Right ventricle myocardium inferior (tissue), 1 donor: Measurements from ENCODE around the gene MORF4L1. TPM values are rescaled to one million over a fixed set of nuclear protein-coding genes. Genes with fewer than 3 reads are reported as not detected.

Experiments
- ATAC-seq: fragments of 200-7000 bp; cut with Tn5 transposase; one replicate; pipeline ENCODE4 v1.9.1; 2020; ENCODE audit warnings: mild to moderate bottlenecking, moderate library complexity
- DNase-seq: peaks from one replicate; pipeline ENCODE4 v3.0.0; 2021; ENCODE audit errors: missing footprints
- intact Hi-C: fragments of 100-400 bp; cut with DNase I; formaldehyde crosslinking; loops from one replicate; pipeline ENCODE4 v1.11.0; 2022
- total RNA-seq: library from RNA; stranded (reverse); fragmentation: NEBNext Ultra II Directional; extraction: Animal tissue kit (Norgen Biotek cat#: 25700); gene quantifications from one replicate; pipeline ENCODE4 v1.2.1, GENCODE V29; 2021
- donor health status: DM: no; HTN: yes; CAD: no; lungs with severe emphysema.

MORF4L1 gene
- total RNA-seq, 1 donor from 2014 or later = 333 TPM

DNA sequence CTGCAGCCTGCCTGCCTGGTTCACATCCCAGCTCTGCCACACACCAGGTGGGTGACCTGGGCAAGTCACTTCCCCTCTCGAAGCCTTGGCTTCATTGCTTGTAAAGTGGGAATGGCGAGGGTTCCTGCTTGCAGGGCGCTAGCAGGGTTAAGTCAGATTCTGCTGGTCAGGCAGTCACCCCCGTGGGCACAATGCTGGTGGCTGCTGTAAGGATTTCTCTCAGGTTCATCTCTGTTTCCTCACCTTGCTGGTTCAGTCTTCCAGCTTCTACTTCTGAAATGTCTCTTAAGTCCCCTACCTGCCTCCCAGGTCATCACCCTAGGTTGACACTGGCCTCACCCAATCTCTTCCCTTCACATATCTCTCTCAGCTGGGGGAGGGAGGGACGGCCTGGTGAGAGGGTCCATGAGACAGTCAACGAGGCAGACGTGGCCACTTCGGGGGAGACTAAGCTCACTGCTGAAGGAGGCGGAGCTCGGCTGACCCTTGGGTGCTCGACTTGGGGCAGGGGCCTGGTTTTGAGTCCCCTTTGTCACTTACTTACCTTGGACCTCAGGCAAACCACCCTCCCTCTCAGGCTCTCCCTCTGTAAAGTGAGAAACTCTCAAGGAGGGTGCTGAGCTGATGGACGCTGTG lies 60.6 kb downstream of the MORF4L1 start:
- DNase-seq (no peak), ATAC-seq (no peak)
- intact Hi-C loops = no loop called here

DNA sequence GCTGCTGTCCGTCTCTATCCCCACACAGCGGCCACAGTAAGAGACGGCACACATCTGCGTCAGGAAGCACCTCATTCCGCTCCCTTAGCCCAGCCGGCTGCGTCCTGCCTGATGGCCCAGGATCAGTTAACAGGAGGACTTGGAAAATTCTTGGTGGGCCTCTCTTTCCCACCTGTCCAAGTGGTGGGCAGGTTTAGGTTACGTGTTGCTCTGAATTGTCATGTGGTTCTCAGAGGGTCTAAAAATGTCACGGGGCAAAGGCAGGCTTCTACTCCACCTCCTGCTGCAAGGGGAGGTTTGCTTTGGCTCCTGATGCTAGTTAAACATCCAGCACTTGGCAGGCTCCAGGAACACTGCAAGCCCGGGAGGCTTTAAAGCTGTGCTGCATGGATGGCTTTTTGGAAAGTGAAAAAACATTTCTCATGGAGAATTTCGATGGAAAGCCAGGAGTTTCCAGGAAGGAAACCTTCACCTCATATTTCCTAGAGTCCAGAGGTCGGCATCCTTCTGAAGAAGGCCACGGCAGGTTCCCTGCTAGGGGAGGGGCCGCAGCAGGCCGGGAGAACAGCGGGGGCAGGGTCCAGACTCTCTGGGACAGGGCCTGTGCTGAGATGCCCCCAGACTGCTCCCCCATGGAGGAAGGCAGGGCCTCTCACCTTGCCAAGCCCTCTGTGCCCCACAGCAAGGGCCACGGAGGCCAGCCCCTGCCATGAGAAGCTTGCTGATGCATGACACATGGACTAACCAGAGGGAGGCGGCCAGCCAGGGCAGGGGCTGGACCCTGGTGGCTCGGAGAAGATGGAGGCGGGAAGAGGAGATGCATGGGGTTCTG lies 61.3 kb downstream of the MORF4L1 start:
- DNase-seq (peak; percentile 43), ATAC-seq (peak; percentile 61)
- intact Hi-C loops = no loop called here

DNA sequence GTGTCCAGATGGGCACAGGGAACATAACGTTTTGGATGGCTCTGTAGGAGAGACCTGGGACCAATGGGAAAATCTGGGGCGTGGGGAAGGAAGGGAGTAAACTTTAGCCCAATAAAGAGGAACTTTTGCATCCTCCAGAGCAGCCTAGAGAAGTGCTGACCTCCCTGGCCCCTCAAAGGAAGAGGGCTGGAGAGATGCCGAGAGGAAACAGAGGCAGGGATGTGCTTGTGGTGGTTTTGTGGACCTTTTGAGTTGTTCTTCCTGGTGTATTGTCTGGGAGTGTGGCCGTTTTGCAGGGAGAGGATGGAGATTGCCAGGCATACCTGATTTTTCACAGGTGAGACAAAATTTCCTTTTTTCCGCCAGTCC lies 61.9 kb downstream of the MORF4L1 start:
- ATAC-seq = no peak
- intact Hi-C loops = no loop called here

DNA sequence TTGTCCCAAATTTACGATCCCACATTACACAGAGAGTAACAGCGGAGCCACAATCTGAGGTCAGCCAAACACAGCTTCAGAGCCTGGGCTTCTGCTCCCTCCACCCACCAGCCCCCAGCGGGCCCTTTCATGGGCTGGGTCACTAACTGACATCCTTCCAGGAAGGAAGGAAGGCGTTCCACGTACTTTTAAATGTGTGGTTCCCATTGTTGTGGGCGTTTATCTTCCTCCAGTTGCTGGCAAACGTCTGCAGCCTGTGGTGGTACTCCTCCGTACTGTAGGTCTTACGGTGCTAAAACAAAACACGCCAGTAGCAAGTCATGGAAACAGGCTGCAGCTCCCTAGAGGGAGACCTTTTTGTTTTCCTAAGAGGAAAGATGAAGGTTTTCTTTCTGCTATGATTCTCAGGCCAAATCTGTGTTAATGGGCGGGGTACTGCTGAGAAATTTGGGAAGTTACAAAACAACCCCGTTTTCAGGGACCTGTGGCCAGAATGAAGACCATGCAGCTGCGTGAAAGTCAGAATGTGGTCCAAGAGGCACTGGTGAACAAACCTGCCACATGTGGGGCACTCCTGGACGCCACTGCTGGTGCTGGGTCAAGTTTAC lies 64.5 kb downstream of the MORF4L1 start:
- intact Hi-C loops = loop anchor here (1.0 kb wide), 1 partner anchor 21 kb away; no protein-coding TSS in a partner anchor
- peak; percentile 76 for DNase-seq
- peak; percentile 70 for ATAC-seq

More for the DNA sequence above, 61.9 kb downstream of the MORF4L1 start:
- peak; percentile 26 for DNase-seq

DNA sequence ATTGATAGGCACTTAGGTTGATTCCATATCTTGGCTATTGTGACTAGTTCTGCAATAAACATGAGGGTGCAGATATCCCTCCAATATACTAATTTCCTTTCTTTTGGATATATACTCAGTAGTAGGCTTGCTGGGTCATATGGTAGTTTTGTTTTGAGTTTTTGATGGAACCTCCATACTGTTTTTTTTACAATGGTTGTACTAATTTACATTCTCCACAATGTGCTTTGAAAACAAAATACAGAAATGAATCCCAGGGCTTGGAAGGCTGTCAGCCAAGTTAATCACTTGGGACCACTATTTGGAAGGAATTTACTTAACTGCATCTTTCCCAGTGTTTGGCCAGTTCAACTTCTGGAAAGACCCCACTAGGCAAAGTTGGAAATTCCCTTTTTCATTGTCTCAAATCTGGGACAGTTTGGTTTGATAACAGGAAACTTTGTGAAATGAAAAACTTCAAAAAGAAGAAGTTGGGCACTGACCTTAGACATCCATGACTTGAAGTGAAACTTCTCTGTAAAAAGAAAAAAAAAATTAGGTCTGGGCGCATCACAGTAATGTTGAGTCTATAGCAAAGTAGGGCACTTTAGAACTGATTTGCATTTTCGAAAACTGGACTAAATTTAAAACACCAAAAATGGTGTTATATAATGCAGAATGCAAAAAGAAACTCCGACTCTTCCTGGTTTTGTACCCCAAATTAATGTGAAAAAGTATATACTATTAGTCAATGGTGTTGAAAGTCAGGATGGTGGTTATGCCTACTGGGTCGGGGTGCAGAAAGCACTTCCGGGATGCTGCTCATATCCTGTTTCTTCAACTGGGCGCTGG lies 66.2 kb downstream of the MORF4L1 start:
- ATAC-seq (no peak), DNase-seq (no peak)
- intact Hi-C loops = no loop called here

DNA sequence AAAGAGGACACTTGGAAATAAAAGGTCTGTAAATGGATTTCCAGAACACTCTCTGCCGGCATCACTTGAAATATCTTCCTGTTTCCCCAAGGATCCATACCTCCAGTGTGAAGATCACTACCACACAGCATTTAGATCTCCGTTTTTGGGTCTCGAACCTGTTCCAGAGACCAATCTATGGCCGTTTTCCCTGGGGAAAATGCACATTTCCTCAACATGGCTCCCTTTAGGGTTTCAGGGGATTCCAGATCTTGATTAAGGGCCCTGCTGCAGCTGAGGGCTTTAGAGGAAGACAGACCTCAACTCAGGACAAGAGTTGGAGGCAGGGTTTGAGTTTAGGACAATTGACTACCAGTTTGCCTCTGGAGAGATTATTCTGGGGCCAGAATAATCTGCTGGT lies 70.1 kb downstream of the MORF4L1 start:
- ATAC-seq = no peak
- no peak for DNase-seq
- intact Hi-C loops = no loop called here

DNA sequence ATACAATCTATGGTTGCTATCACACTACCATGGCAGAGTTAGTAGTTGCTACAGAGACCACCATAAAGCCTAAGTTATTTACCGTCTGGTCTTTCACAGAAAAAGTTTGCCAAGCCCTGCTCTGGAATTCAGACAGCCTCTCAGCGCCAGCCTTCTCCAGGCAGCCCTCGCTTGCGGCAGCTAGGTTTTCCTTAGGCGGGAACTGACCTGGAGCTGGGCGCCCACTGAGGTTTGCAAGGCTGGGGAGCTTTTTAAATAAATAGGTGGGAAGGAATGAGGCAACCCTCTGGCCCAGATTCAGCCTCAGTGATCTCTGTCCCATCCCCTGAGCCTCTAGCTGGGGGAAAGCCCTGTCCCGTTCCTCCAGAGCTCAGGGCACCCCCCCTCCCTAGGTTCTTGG lies 71.0 kb downstream of the MORF4L1 start:
- ATAC-seq = no peak
- intact Hi-C loops = no loop called here
- DNase-seq = no peak

DNA sequence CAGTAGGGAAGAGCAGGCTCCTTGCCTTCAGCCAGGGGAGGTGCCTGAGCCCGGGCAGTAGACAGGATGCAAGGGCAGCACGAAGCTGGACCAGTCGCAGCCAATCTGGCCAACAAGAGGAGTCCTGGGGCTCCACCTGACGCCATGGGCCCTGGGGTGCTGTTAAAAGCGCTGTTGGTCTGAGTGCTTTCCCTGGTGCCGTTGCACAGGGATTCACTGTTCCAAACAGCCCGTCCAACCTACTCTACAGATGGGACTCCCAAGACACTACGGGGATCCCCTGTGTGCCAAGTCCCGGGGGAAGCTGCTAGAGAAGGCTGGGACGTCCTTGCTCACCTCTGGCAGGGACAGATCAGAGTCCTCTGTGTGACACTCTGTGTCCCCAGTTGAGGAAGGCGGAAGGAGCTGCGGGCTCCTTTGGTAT lies 71.5 kb downstream of the MORF4L1 start:
- DNase-seq = peak; percentile 58
- ATAC-seq = peak; percentile 40
- intact Hi-C loops = no loop called here

DNA sequence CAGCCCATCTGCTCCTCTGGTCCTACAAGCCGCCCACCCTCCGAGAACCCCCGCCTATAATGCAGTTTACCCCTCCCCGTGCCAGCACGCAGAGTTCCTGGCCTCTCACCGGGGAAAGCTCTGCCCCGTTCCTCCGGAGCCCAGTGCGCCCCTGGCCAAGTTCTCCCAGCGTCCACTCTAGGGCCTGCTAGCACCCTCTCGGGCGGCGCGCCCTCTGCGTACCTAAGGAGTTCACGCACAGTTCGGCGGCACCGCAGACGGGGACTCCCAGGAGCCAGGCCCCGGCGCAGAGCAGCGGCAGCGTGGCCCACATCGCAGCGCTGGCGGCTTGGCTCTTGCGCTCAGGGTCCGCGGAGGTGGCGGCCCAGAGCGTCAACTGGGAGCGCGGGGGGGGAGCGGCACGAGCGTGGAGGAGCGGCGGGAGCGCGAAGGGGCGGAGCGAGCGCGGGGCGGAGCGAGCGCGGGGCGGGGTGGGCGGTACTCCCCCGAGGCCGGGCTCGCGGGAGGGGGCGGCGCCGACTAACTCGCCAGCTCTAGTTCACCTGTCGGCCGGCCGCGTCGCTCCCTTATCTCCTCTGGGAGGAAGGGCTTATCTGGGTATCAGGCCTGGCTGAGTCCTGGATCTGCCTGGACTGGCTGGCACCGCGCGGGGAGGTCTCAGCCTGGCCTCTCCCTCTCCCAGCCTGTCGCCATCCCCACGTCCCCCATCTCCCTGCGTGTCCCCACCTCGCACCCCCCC lies 72.1 kb downstream of the MORF4L1 start, which contains the start of gene CTSH:
Gene CTSH (minus strand): TSS at position 378 of the 739 bp plus-strand sequence. CDS start 65 bp downstream, at position 313.
- ATAC-seq (peak; percentile 91), DNase-seq (peak; percentile 88)
- intact Hi-C loops = no loop called here

DNA sequence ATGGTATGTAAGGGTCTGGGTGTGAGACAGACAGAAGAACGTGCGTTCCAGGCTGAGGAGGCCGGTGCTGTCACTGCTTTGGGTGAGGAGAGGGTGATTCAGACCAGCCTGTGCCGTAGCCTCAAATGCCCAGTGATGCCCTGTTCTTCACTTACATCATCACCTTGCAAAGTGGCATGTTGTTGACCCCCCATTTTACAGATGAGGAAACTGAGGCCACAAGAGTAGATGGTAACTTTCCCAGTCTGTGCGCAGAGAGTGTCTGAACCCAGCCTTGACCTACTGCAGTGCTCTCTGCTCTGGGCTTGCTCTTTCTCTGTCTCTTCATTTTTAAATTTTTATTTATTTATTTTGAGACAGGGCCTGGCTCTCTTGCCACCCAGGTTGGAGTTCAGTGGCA lies 73.8 kb downstream of the MORF4L1 start:
- intact Hi-C loops = no loop called here
- DNase-seq = no peak
- no peak for ATAC-seq

DNA sequence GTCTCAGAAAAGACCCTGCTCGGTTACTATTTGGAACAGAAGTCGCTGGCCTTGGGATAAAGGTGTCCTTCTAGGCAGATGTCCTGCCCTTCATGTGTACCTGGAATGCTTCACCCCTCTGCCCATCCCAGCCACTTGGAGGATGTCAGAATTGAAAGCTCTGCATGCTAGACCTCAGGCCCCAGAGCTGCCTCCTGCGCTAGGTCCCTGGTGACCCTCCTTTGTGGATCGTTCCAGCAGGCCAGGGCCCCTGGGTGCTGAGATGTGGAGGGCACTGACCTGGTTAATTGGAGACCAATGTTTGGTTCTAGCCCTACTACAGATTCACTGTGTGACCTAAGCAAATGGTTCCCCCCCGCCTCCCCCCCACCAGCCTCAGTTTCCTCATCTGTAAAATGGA lies 74.8 kb downstream of the MORF4L1 start:
- DNase-seq (peak; percentile 59), ATAC-seq (no peak)
- intact Hi-C loops = no loop called here

Other genes starting within 250 kb of the MORF4L1 start
- gene CHRNB4, start 231.7 kb upstream of the MORF4L1 start, total RNA-seq = not detected
- 32.1 TPM for gene ADAMTS7, start 61.4 kb upstream of the MORF4L1 start, total RNA-seq
- 67.8 TPM for gene CTSH, start 72.2 kb downstream of the MORF4L1 start, total RNA-seq
- not detected for gene RASGRF1, start 217.9 kb downstream of the MORF4L1 start, total RNA-seq